Measurements from ENCODE around the gene CNTFR. TPM values are rescaled to one million over a fixed set of nuclear protein-coding genes. Genes with fewer than 3 reads are reported as not detected.
"Not testable (repeated sequence)": the region's sequence is repeated elsewhere in the genome, so short reads cannot be mapped to it uniquely, and the experiment has no call there.

The CNTFR gene
- 34.6 TPM for polyA plus RNA-seq (ENCODE audit: insufficient read length)
- long read RNA-seq, donor 1, transcript CNTFR-201 (9 exons, 1,910 nt): major isoform, 5 of 34 reads
- long read RNA-seq, donor 1, partial matches to known transcripts: 23 of 34 reads
- long read RNA-seq, donor 1, other reads (novel, unspliced or antisense): 0 of 34 reads
- long read RNA-seq, donor 2, transcript CNTFR-202 (10 exons, 2,052 nt): major isoform, 5 of 10 reads
- long read RNA-seq, donor 2, transcript CNTFR-201 (9 exons, 1,910 nt): major isoform, 5 of 10 reads
- long read RNA-seq, donor 2, partial matches to known transcripts: 0 of 10 reads
- long read RNA-seq, donor 2, other reads (novel, unspliced or antisense): 0 of 10 reads
- long read RNA-seq, donor 3, transcript CNTFR-202 (10 exons, 2,052 nt): major isoform, 6 of 16 reads
- long read RNA-seq, donor 3, partial matches to known transcripts: 8 of 16 reads
- long read RNA-seq, donor 3, other reads (novel, unspliced or antisense): 0 of 16 reads
- long read RNA-seq, donor 4: 0 reads
- long read RNA-seq, donor 5, transcript CNTFR-202 (10 exons, 2,052 nt): major isoform, 16 of 19 reads
- long read RNA-seq, donor 5, partial matches to known transcripts: 0 of 19 reads
- long read RNA-seq, donor 5, other reads (novel, unspliced or antisense): 0 of 19 reads
- long read RNA-seq, donor 6, partial matches to known transcripts: 35 of 39 reads
- long read RNA-seq, donor 6, other reads (novel, unspliced or antisense): 0 of 39 reads
- long read RNA-seq, donor 7, transcript CNTFR-202 (10 exons, 2,052 nt): major isoform, 10 of 13 reads
- long read RNA-seq, donor 7, partial matches to known transcripts: 0 of 13 reads
- long read RNA-seq, donor 7, other reads (novel, unspliced or antisense): 0 of 13 reads
- long read RNA-seq, donor 8, partial matches to known transcripts: 0 of 3 reads
- long read RNA-seq, donor 8, other reads (novel, unspliced or antisense): 0 of 3 reads

- DNase-seq: no peak
These were observed at the start of gene CNTFR for GRCh38 chr9:34589636-34590380. TSS of gene CNTFR (minus strand) at chr9:34589724. CDS start at chr9:34568981, 20,743 bp downstream.

- not testable (repeated sequence) for DNase-seq
These were observed 49.8 kb upstream of the CNTFR start for GRCh38 chr9:34639322-34639721.

GRCh38 chr9:34638138-34638445, 48.6 kb upstream of the CNTFR start:
- DNase-seq: no peak

DNA sequence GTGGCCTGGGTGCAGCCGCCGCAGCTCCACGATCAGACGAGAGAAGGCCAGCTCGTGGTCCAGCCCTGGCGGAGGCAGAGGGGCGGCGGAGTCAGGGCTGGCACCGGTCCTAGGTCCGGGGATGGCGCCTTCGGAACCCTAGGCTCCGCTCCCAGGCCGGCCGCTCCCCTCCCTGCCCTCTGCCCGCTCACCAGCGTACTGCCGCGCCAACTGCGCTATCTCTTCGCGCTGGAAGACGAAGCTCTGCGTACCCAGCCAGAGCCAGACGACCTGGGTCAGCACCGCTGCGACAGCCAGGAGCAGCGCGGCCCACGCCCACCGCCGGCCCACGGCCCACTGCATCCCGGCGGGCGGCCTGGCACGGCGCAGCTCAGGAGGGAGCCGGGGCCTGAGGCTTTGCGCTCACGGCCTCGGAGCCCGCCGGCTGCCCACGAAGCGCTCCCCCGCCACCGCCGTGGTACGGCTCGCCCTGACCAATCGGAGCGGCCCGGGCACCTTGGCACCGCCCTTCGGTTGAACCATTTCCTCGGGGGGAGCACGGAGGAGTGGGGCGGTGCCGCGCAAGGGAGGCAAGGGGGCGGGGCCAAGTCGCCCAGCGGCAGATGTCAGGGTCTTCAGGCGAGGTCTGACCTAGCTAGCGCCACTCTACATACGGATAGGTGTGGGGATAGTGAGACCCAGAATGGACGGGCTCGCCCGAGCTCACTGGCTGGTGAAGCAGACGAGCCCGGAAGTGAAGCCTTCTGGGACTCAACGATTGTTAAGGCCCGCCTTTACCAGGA, 48.0 kb upstream of the CNTFR start, which contains the start of gene SIGMAR1:
Gene SIGMAR1, minus strand, starts transcription at position 432 of the 782 bp plus-strand sequence. Its CDS starts 90 bp downstream, at position 342.
- DNase-seq: peak; percentile 92

DNA sequence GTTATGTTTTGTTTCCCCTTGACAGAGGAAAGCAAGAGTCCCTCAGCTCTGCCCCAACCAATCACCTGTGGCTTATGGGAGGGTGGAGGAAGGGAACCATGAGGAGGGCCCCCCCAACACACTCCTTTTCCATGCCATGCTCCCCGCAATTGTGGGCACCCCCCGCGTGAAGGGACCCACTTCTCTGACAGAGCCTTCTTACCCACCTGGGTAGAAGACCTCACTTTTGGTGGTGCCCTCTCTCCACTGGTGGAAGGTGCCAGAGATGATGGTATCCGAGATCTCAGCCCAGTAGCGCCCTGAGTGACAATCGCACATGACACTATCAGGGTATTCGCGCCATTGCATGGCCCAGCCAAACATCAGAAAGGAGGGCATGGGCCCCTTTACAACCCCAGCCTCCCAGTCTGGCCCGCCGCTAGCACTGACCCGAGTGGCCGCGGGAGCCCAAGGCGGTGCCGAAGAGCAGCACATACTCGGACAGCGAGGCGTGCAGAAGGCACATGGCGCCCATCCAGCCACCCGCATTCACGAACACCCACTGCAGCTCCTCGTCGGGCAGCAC, 47.3 kb upstream of the CNTFR start:
- DNase-seq: no peak

- DNase-seq: no peak
These were observed 46.0 kb upstream of the CNTFR start for GRCh38 chr9:34635556-34635955.

- DNase-seq: no peak
These were observed 45.2 kb upstream of the CNTFR start for GRCh38 chr9:34634551-34635248.

DNA sequence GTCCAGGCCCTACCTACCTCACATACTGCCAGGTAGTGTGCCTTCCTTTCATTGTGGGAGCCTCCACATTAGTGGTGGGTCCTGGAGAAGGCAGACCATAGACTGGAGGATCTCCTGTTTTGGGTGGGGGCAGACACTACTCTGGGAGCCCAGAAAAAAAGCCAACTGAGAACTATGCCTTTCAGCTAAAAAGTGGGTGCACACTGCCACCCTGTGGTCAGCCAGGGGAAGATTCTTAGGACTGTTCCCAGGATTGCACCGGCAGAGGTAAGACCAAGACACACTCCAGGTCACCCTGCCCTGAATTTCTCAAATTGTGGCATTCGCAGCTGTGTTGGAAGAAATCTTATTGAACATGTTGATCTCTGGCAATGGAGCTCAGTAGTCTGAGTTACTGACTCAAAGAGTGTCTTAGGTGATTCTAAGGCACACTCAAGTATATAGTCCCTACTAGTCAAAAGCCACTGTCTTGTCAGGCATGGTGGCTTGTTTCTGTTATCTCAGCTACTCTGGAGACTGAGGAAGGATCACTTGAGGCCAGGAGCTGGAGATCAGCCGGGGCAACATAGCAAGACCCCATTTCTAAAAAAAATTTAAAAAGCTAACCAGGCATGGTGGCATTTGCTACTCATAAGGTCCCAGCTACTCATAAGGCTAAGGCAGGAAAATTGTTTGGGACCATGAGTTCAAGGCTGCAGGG, 44.5 kb upstream of the CNTFR start:
- no peak for DNase-seq

GRCh38 chr9:34633166-34633565, 43.6 kb upstream of the CNTFR start:
- DNase-seq: no peak

DNA sequence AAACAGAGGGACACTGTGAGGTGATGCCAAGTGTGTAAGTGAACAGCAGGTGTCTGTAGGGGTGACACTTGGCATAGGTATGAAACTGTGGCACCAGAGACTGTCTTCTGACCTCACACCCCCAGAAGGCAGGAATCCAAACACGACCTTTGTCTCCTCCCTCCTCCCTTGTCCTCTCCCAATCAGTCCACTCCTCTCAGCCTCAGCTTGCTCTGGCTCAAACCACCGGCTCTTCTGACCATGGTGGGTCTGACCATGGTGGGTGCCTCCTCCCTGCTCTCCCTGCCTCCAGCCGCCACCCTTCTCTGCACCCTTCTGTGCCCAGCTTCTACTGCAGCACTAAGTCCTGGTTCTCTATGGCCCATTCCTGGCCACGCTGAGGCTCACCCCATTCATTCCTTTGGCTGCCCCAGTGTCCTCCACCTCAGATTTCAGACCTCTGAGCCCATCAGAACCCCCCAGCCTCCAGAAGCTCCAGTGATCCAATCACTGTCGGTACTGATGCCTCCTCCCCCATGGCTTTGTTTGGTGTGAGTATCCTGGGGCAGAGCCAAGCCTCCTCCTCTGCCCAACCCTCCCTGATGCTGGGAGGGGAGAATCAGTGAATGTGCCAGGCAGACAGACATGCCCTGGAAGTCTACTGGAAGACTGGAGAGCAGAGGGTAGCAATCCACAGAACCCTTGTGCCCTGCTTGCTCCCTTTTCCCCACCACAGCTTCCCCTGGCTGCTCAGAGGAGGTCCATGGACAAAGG, 41.1 kb upstream of the CNTFR start:
- DNase-seq: no peak

GRCh38 chr9:34629491-34629808, 39.9 kb upstream of the CNTFR start:
- DNase-seq: no peak

DNA sequence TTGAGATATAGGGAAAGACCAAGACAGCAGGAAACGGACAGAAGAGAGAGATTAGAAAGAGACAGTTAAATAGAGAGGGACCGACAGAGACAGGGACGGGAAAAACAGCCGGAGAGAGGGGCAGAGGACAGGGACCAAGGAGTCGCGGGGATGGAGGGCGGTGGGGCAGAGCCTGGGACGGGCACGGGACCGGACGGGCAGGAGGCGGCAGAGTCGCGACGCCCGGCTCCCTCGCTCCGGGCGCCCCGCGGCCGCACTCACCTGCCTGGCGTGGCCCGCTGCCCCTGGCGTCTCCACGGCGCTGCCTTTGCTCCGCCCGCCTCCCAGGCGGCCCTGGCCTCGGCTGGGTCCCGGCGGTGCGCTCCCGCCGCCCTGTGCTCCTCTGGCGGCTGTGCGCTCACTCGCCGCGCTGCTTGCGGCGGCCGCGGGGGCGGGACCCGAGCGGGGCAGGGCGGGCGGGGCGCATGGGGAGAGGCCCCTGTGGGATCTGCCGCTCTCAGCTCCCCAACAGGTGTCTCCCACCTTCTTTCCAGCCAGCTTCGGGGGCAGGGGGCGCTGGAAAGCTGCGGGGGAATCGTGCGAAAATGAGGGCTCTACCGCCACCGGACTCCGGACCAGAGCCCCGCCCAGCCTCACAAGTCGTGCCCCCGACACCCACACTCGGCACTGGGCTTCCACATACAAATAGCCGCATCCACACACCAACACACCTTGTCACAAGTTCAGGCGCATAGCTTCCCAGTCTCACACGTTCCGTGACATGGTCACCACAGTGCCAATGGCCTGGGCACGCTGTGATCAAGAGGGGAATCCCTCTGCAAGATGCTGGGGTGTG, 39.3 kb upstream of the CNTFR start, which contains the start of gene ARID3C:
Gene ARID3C, minus strand, starts transcription at position 411 of the 835 bp plus-strand sequence. CDS start 1,052 bp downstream, outside the sequence.
- DNase-seq: no peak

GRCh38 chr9:34627716-34628655, 38.5 kb upstream of the CNTFR start:
- no peak for DNase-seq

- no peak for DNase-seq
These were observed 35.6 kb upstream of the CNTFR start for GRCh38 chr9:34625186-34625486.

- no peak for DNase-seq
These were observed 35.1 kb upstream of the CNTFR start for GRCh38 chr9:34624475-34625185.

Data from left kidney (tissue), 8 donors.